Heart right ventricle (tissue), 16 donors: Measurements from ENCODE around the gene AADAC. TPM values are rescaled to one million over a fixed set of nuclear protein-coding genes. Genes with fewer than 3 reads are reported as not detected.
A peak's percentile ranks its signal among the peaks of the same experiment; 100 is the strongest.
"Not testable (repeated sequence)": the region's sequence is repeated elsewhere in the genome, so short reads cannot be mapped to it uniquely, and the experiment has no call there.

Experiments used
- ATAC-seq, 8 donors: fragments of 200-7000 bp; cut with Tn5 transposase; one replicate each; pipeline ENCODE4 v1.9.1; 2020; ENCODE audit warnings: mild to moderate bottlenecking in 8 of 8, moderate library complexity in 8 of 8, moderate number of reproducible peaks in 1 of 8
- DNase-seq, 2 donors: peaks; one replicate each; pipeline ENCODE4 v3.0.0-alpha.2; 2020
- H3K27ac ChIP-seq, 10 donors: fragments of 200-600 bp; sonication (generic) in 2 of 10; one replicate each; pipeline versions ENCODE4 v1.5.0 to v1.8.0; 2020 to 2022; ENCODE audit warnings: mild to moderate bottlenecking in 3 of 10
- H3K27me3 ChIP-seq, 7 donors: fragments of 200-600 bp; one replicate each; pipeline ENCODE4 v1.8.0; 2021 to 2022; ENCODE audit warnings: mild to moderate bottlenecking in 2 of 7
- H3K36me3 ChIP-seq, 9 donors: fragments of 200-600 bp; sonication (generic) in 1 of 9; one replicate each; pipeline versions ENCODE4 v1.5.0 to v1.8.0; 2020 to 2022; ENCODE audit warnings: mild to moderate bottlenecking in 2 of 9
- H3K4me1 ChIP-seq, 9 donors: fragments of 200-600 bp; sonication (generic) in 1 of 9; one replicate each; pipeline versions ENCODE4 v1.5.0 to v1.8.0; 2020 to 2022; ENCODE audit warnings: mild to moderate bottlenecking in 4 of 9
- H3K4me3 ChIP-seq, 10 donors: fragments of 200-600 bp; sonication (generic) in 2 of 10; one replicate each; pipeline versions ENCODE4 v1.5.0 to v1.8.0; 2020 to 2022; ENCODE audit warnings: mild to moderate bottlenecking in 7 of 10, moderate library complexity in 2 of 10
- H3K9me3 ChIP-seq, 11 donors: fragments of 200-600 bp in 10 of 11; sonication (generic) in 2 of 11; one replicate each; pipeline versions ENCODE4 v1.5.0 to v1.8.0; 2013 to 2022; ENCODE audit warnings: mild to moderate bottlenecking in 2 of 11, control low read depth in 1 of 11, moderate library complexity in 1 of 11
- WGBS, 2 donors: extraction: QIAGEN DNeasy Blood & Tissue Kit; methylation state at CpG; one replicate each; pipeline ENCODE4 v1.1.7; 2013; ENCODE audit warnings: inconsistent platforms in 1 of 2; 5-methylcytosine and 5-hydroxymethylcytosine counted together
- intact Hi-C, 10 donors: fragments of 100-400 bp; cut with DNase I; formaldehyde crosslinking; loops; one replicate each; pipeline versions ENCODE4 v1.11.1 to v1.14.2; 2022
- polyA plus RNA-seq, 2 donors: library from polyadenylated mRNA; stranded (reverse); fragments of 200-250 nt; gene quantifications; one replicate each; pipeline ENCODE4 v1.2.3, GENCODE V29; 2013
- total RNA-seq, 10 donors: library from RNA; stranded (reverse); fragmentation: NEBNext Ultra II Directional in 3 of 10; extraction: Animal tissue kit (Norgen Biotek cat#: 25700) in 3 of 10; gene quantifications; one replicate each; pipeline versions ENCODE4 v1.2.1 to v1.2.4, GENCODE V29; 2021 to 2023
- TF ChIP-seq, protein P1 (sequence below), 9 donors: fragments of 200-600 bp; sonication (generic) in 2 of 9; IDR thresholded peaks; one replicate each; pipeline versions ENCODE4 v1.5.0 to v1.8.0; 2021 to 2022; ENCODE audit warnings: antibody characterized with exemption in 9 of 9, mild to moderate bottlenecking in 5 of 9, moderate library complexity in 1 of 9
- donor health status: Arrhythmogenic right ventricular cardiomyopathy.
- donor health status: ischemic (EF 13 %, LVEDD 7.1; RV severe dilation, severe dysfunction).
- donor health status: healthy with polysubstance abuse.
- donor health status: DM: no; HTN: yes; CAD: no.
- donor health status: DM: no; HTN: no; CAD: no.
- donor health status: ischemic (EF 25% LVEDD 6.9; RV normal size, moderate dysfunction).
- donor health status: ischemic (EF 25% LVEDD 5.7; RV mildly dilated, moderate dysfunction).
- donor health status: healthy.
- donor health status: DM: yes; HTN: yes; CAD: no.
- donor health status: Ischemic cardiomyopathy.
- donor health status: ischemic (EF 35%, LVEDD 5.7; RV mildly dilated, moderate dysfunction).
- donor health status: nonischemic (EF 11% LVEDD 7.7; RV severe dilation, severe dysfunction).
- donor health status: DM: yes; HTN: yes; CAD: no.
- donor health status: PGD.
- donor health status: ischemic (EF 29% LVEDD 5.4; RV normal size, mild dysfunction).
- donor health status: nonischemic (EF 23%, LVEDD 6.1; RV moderate dilation, normal function).

Gene AADAC
- total and polyA plus RNA-seq, 12 donors: 0.01 to 0.14 TPM; not detected in 10

DNA sequence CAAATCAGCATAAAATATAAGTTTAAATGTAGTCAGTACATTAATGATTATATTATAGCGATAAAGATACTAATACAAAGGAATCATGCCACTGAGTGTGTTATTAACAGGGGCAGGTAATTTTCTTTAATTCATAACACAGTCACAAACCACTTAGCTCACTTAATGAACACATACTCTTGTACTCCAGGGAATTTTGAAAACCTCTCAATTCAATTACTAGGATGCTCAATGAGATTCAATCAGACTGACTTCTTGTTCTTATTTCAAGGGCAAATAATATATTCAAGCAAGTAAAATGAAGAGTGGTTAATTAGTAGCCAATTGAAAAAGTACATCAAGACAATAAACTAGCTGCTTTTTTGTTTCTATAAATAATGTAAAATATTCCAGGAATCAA is 53.8 kb downstream of the AADAC start:
- no peak overlapping the region for H3K27ac ChIP-seq
- ATAC-seq (no peak), DNase-seq (no peak)
- TF ChIP-seq, protein P1, sequence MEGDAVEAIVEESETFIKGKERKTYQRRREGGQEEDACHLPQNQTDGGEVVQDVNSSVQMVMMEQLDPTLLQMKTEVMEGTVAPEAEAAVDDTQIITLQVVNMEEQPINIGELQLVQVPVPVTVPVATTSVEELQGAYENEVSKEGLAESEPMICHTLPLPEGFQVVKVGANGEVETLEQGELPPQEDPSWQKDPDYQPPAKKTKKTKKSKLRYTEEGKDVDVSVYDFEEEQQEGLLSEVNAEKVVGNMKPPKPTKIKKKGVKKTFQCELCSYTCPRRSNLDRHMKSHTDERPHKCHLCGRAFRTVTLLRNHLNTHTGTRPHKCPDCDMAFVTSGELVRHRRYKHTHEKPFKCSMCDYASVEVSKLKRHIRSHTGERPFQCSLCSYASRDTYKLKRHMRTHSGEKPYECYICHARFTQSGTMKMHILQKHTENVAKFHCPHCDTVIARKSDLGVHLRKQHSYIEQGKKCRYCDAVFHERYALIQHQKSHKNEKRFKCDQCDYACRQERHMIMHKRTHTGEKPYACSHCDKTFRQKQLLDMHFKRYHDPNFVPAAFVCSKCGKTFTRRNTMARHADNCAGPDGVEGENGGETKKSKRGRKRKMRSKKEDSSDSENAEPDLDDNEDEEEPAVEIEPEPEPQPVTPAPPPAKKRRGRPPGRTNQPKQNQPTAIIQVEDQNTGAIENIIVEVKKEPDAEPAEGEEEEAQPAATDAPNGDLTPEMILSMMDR (IDR thresholded peaks at IDR 0.05): no peak
- no peaks in the 10 kb centered on the region for H3K27me3 ChIP-seq
- peaks cover 0 to 34% (median 6%) of the 10 kb centered on the region in 9 donors for H3K4me1 ChIP-seq
- 97 to 98% methylated on average over 1 of the region's 1 CpG for WGBS, 2 donors
- no peaks in the 10 kb centered on the region for H3K36me3 ChIP-seq
- intact Hi-C loops: no loop called here
- H3K9me3 ChIP-seq: peaks cover 0 to 4% (median 0%) of the 10 kb centered on the region in 11 donors
- H3K4me3 ChIP-seq: no peak overlapping the region

DNA sequence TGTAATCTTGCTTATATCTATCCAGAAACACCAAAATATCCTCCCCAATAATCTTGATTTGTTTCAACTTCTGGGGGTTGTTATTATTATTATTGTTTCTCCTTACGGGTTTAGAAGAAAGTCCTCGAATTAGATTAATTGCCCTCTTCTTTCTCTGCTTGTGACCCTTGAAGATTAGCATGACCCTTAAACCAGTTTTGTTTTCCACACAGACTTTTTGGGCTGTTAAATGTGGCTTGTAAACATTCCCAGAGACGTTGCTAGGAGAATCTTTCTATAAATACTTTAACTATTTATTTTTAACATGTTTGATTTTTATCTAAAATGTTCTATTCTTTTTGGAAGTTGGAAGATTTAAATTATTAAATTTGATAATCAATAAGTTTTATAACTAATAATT is 55.3 kb downstream of the AADAC start:
- Histone ChIP-seq H3K27me3 (no peaks in the 10 kb centered on the region), H3K27ac (no peak overlapping the region), H3K36me3 (no peaks in the 10 kb centered on the region), H3K9me3 (peaks cover 0 to 4% (median 0%) of the 10 kb centered on the region in 11 donors), H3K4me3 (no peak overlapping the region), H3K4me1 (peaks cover 0 to 45% (median 6%) of the 10 kb centered on the region in 9 donors)
- intact Hi-C loops: no loop called here
- no peak for DNase-seq
- no peak for ATAC-seq
- TF ChIP-seq, protein P1 (IDR thresholded peaks at IDR 0.05): no peak
- WGBS, 2 donors: 35 to 45% methylated on average over 3 of the region's 3 CpGs

DNA sequence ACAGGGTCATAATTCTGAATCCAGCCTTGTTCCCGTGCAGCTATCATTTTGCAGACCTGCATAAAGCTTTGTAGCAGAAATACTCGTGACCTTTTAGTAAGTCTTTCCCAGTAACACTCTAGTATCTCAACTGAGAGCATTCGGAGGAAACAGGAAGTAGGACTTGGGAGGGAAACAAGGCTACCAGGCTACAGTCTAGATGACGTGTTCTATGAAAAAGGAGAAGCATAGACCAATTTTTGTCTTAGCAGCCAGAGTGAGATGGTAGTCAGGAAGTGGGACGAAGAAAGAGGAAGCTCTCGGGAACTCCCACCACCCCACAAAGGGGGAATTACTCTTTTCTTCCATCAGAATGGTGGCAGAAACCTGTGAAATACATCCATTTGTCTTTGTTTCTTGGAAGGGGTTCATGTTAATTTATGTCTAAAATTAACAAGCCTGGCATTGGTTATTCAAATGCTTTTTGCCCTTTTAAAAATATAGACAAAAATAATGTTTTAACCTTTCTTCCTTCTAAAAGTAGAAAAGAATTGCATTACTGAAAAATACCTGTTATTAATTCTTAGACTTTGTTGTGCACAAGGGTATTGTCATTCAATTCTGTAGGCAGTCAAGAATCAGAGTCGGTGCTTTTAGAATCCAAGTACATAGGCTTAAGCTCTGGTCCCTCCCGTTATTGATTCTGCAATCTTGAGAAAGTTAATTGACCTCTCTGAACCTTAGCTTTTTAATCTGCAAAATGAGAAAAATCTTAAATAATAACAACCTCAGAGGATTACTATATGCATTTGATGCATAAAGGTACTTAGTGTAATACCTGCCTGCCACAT is 57.9 kb downstream of the AADAC start:
- H3K27me3 ChIP-seq: no peaks in the 10 kb centered on the region
- no peaks in the 10 kb centered on the region for H3K36me3 ChIP-seq
- ATAC-seq (peak; percentile 50 to 91 (median 84)), DNase-seq (peak in 1 of 2 donors; percentile 17)
- H3K4me3 ChIP-seq: no peak overlapping the region
- TF ChIP-seq, protein P1 (IDR thresholded peaks at IDR 0.05): no peak
- H3K4me1 ChIP-seq: peaks cover 0 to 50% (median 3%) of the 10 kb centered on the region in 9 donors
- 45 to 53% methylated on average over 8 of the region's 8 CpGs for WGBS, 2 donors
- intact Hi-C loops: no loop called here
- H3K27ac ChIP-seq: peak overlapping the region in 5 of 10 donors; percentile 10 to 79 (median 42)
- no peaks in the 10 kb centered on the region for H3K9me3 ChIP-seq

DNA sequence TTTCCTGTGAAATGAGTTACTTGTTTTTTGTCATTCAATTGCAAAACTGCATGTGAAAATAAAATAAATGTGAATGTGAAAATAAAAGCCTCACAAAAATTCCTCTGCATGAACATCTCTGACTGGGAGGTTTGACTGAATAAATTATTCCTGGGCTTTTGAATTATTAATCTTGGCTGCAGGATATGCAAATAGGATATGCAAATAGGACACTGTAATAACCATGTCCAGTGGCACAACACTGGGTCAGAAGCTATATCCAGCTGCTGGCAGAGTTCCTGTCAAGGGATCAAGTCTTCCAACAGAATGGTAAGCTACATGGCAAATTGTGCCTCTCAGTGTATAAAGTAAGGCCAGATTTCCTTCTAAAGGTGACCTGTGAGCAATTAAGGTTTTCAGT is 59.5 kb downstream of the AADAC start, which contains the start of gene SUCNR1:
Gene SUCNR1, plus strand, starts transcription at position 246 of the 400 bp plus-strand sequence. CDS start 6,250 bp downstream, outside the sequence.
- Histone ChIP-seq H3K36me3 (no peaks in the 10 kb centered on the region), H3K27me3 (no peaks in the 10 kb centered on the region), H3K4me1 (peaks cover 0 to 50% (median 3%) of the 10 kb centered on the region in 9 donors), H3K9me3 (no peaks in the 10 kb centered on the region), H3K27ac (peak within 1 kb of the TSS in 1 of 10 donors; percentile 82), H3K4me3 (no peak within 1 kb of the TSS)
- intact Hi-C loops: no loop called here
- no peak for ATAC-seq
- DNase-seq: no peak
- TF ChIP-seq, protein P1 (IDR thresholded peaks at IDR 0.05): no peak

DNA sequence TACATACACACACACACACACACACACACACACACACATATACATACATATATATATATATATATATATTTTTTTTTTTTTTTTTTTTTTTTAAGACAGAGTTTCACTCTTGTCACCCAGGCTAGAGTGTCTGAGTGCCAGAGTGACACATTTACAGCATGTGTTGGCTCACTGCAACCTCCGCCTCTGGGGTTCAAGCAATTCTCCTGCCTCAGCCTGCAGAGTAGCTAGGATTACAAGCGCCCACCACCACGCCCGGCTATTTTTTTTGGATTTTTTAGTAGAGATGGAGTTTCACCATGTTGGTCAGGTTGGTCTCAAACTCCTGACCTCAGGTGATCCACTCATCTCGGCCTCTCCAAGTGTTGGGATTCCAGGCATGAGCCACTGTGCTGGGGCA is 60.2 kb downstream of the AADAC start:
- Histone ChIP-seq H3K27ac (peak overlapping the region in 1 of 10 donors; percentile 82), H3K4me1 (peaks cover 0 to 53% (median 3%) of the 10 kb centered on the region in 9 donors)
- H3K36me3 ChIP-seq, intact Hi-C loops, H3K9me3 ChIP-seq, H3K27me3 ChIP-seq, H3K4me3 ChIP-seq, DNase-seq, ATAC-seq: not testable (repeated sequence)
- 92 to 93% methylated on average over 5 of the region's 5 CpGs for WGBS, 2 donors
